H1 (cell line): Measurements from ENCODE around the gene OLIG2. TPM values are rescaled to one million over a fixed set of nuclear protein-coding genes. Genes with fewer than 3 reads are reported as not detected.

ENCODE experiments used
- CTCF ChIA-PET: fragments of 300-600 bp; sonication (Branson Sonifier 250); formaldehyde crosslinking; loops from one replicate; lab custom pipeline; 2021; ENCODE audit not compliant: partially characterized antibody; lab: Charles Lee
- POLR2A ChIA-PET: fragments of 300-600 bp; sonication (Branson Sonifier 250); formaldehyde crosslinking; loops from one replicate; lab custom pipeline; 2021; ENCODE audit warnings: inconsistent platforms; ENCODE audit not compliant: partially characterized antibody; lab: Charles Lee
- DNase-seq, 2 experiments: peaks; one replicate each; pipeline versions ENCODE4 v3.0.0 to v3.0.0-alpha.2; 2010 to 2022; ENCODE audit warnings: low spot score in 2 of 2, low read depth in 1 of 2, mixed read lengths in 1 of 2
- FAIRE-seq: peaks from 2 replicates; lab custom pipeline; 2011; peaks lifted over from hg19 to GRCh38; lab: Jason Lieb, UNC
- H2AFZ ChIP-seq: 2 replicates; pipeline ENCODE4 v1.8.1; 2012; ENCODE audit warnings: low read length, inconsistent platforms
- H2AK5ac ChIP-seq: 2 replicates; pipeline ENCODE4 v1.6.1; 2013; ENCODE audit warnings: low read depth, low read length
- H2BK120ac ChIP-seq: replicated peaks from 2 replicates; pipeline ENCODE3; 2013; ENCODE audit warnings: low read depth, low read length, inconsistent platforms
- H2BK12ac ChIP-seq: 2 replicates; pipeline ENCODE4 v1.6.1; 2013; ENCODE audit warnings: low read depth, low read length
- H2BK15ac ChIP-seq: 2 replicates; pipeline ENCODE4 v1.6.1; 2013; ENCODE audit warnings: low read length
- H2BK20ac ChIP-seq: 2 replicates; pipeline ENCODE4 v1.6.1; 2013; ENCODE audit warnings: low read length
- H2BK5ac ChIP-seq: 2 replicates; pipeline ENCODE4 v1.6.1; 2013; ENCODE audit warnings: low read depth, low read length
- H3K14ac ChIP-seq: 2 replicates; pipeline ENCODE4 v1.6.1; 2013; ENCODE audit warnings: inconsistent platforms; ENCODE audit not compliant: insufficient read length
- H3K18ac ChIP-seq: 2 replicates; pipeline ENCODE4 v1.6.1; 2013; ENCODE audit warnings: low read length; ENCODE audit errors: extremely low read depth
- H3K23ac ChIP-seq: 2 replicates; pipeline ENCODE4 v1.6.1; 2013; ENCODE audit warnings: inconsistent platforms; ENCODE audit not compliant: insufficient read length
- H3K23me2 ChIP-seq: 2 replicates; pipeline ENCODE4 v1.6.1; 2013; ENCODE audit warnings: low read depth, low read length
- H3K27ac ChIP-seq: 2 replicates; pipeline ENCODE4 v1.6.1; 2011; ENCODE audit warnings: low read depth, low read length, inconsistent platforms
- H3K27me3 ChIP-seq, 4 experiments: replicated peaks in 1 of 4; 1 replicate in 1 of 4; 2 replicates in 3 of 4; pipeline versions ENCODE4 v1.6.1 to v1.8.1; 2011 to 2013; ENCODE audit warnings: low read length in 3 of 4, mild to moderate bottlenecking in 3 of 4, inconsistent platforms in 2 of 4, mixed read lengths in 2 of 4, moderate library complexity in 1 of 4; ENCODE audit not compliant: control insufficient read depth in 3 of 4, insufficient read depth in 3 of 4; ENCODE audit errors: extremely low read depth in 1 of 4
- H3K36me3 ChIP-seq, 4 experiments: 2 replicates each; pipeline versions ENCODE4 v1.6.1 to v1.8.1; 2011 to 2013; ENCODE audit warnings: mild to moderate bottlenecking in 4 of 4, low read length in 3 of 4, moderate library complexity in 2 of 4, control low read depth in 1 of 4, inconsistent platforms in 1 of 4; ENCODE audit not compliant: insufficient read depth in 4 of 4, control insufficient read depth in 2 of 4
- H3K4ac ChIP-seq: replicated peaks from 2 replicates; pipeline ENCODE3; 2013; ENCODE audit warnings: low read length, low read depth, mixed read lengths, inconsistent platforms; ENCODE audit not compliant: insufficient read length
- H3K4me1 ChIP-seq, 4 experiments: replicated peaks in 1 of 4; 1 replicate in 1 of 4; 2 replicates in 3 of 4; pipeline versions ENCODE4 v1.6.1 to v1.8.1; 2011 to 2013; ENCODE audit warnings: low read length in 3 of 4, inconsistent platforms in 2 of 4, mixed read lengths in 1 of 4; ENCODE audit not compliant: insufficient read depth in 4 of 4, control insufficient read depth in 3 of 4
- H3K4me2 ChIP-seq, 2 experiments: 2 replicates each; pipeline versions ENCODE4 v1.6.1 to v1.8.1; 2011 to 2013; ENCODE audit warnings: low read depth in 2 of 2, low read length in 2 of 2, control low read depth in 1 of 2, inconsistent platforms in 1 of 2, mild to moderate bottlenecking in 1 of 2; ENCODE audit not compliant: insufficient read depth in 1 of 2
- H3K4me3 ChIP-seq, 4 experiments: fragments of 200-600, 300-600 bp in 1 of 4; sonication (generic), shearing (Covaris generic), sonication (Bioruptor Twin) in 1 of 4; 2 replicates each; pipeline versions ENCODE4 v1.5.1 to v1.8.1; 2011 to 2016; ENCODE audit warnings: low read length in 4 of 4, low read depth in 3 of 4, control low read depth in 2 of 4, inconsistent platforms in 2 of 4, mild to moderate bottlenecking in 2 of 4, mixed read lengths in 1 of 4, moderate library complexity in 1 of 4; ENCODE audit not compliant: insufficient read depth in 2 of 4; ENCODE audit errors: extremely low read depth in 1 of 4
- H3K56ac ChIP-seq: replicated peaks from 2 replicates; pipeline ENCODE3; 2013; ENCODE audit warnings: low read depth, mild to moderate bottlenecking, mixed read lengths, low read length, inconsistent platforms; ENCODE audit not compliant: insufficient read length
- H3K79me1 ChIP-seq: 2 replicates; pipeline ENCODE4 v1.6.1; 2013; ENCODE audit warnings: low read depth, low read length, control low read depth
- H3K79me2 ChIP-seq, 2 experiments: 2 replicates each; pipeline versions ENCODE4 v1.6.1 to v1.8.1; 2012 to 2013; ENCODE audit warnings: low read length in 2 of 2, mild to moderate bottlenecking in 2 of 2, inconsistent platforms in 1 of 2; ENCODE audit not compliant: insufficient read depth in 2 of 2, control insufficient read depth in 1 of 2
- H3K9ac ChIP-seq, 4 experiments: replicated peaks in 1 of 4; 1 replicate in 1 of 4; 2 replicates in 3 of 4; pipeline versions ENCODE4 v1.6.1 to v1.8.1; 2011 to 2013; ENCODE audit warnings: low read depth in 3 of 4, low read length in 3 of 4, control low read depth in 2 of 4, mild to moderate bottlenecking in 2 of 4, moderate library complexity in 2 of 4, inconsistent platforms in 1 of 4; ENCODE audit errors: extremely low read depth in 1 of 4
- H3K9me3 ChIP-seq, 2 experiments: 2 replicates each; pipeline versions ENCODE4 v1.6.1 to v1.8.1; 2012 to 2013; ENCODE audit warnings: mild to moderate bottlenecking in 2 of 2, moderate library complexity in 2 of 2, control low read depth in 1 of 2, inconsistent platforms in 1 of 2, low read depth in 1 of 2, low read length in 1 of 2, mixed read lengths in 1 of 2; ENCODE audit not compliant: insufficient read depth in 2 of 2
- H4K20me1 ChIP-seq, 2 experiments: replicated peaks in 1 of 2; 2 replicates each; pipeline versions ENCODE3 to v1.8.1; 2011 to 2013; ENCODE audit warnings: inconsistent platforms in 2 of 2, low read length in 2 of 2, mild to moderate bottlenecking in 1 of 2; ENCODE audit not compliant: insufficient read depth in 2 of 2, control insufficient read depth in 1 of 2
- H4K5ac ChIP-seq: 2 replicates; pipeline ENCODE4 v1.6.1; 2013; ENCODE audit warnings: low read length, low read depth, mixed read lengths, inconsistent platforms; ENCODE audit not compliant: insufficient read length
- H4K8ac ChIP-seq: 2 replicates; pipeline ENCODE4 v1.8.0; 2013; ENCODE audit warnings: mild to moderate bottlenecking, moderate library complexity, low read length, inconsistent platforms; ENCODE audit not compliant: insufficient read depth; ENCODE audit errors: extremely low read depth
- H4K91ac ChIP-seq: replicated peaks from 2 replicates; pipeline ENCODE3; 2013; ENCODE audit warnings: low read length, mixed read lengths, inconsistent platforms; ENCODE audit not compliant: insufficient read length
- CHD1 ChIP-seq: IDR thresholded peaks from 2 replicates; pipeline ENCODE4 v1.6.1; 2012; ENCODE audit warnings: low read depth, low read length, improper control_type of control experiment
- CREB1 ChIP-seq: IDR thresholded peaks from 2 replicates; pipeline ENCODE4 v1.6.1; 2012; ENCODE audit warnings: inconsistent platforms
- POLR2AphosphoS5 ChIP-seq: IDR thresholded peaks from 2 replicates; pipeline ENCODE4 v1.6.1; 2011; ENCODE audit warnings: low read depth, low read length
- RXRA ChIP-seq: IDR thresholded peaks from 2 replicates; pipeline ENCODE4 v1.6.1; 2011; ENCODE audit warnings: low read depth, mild to moderate bottlenecking, low read length, moderate library complexity; ENCODE audit not compliant: insufficient read depth
- WGBS, 2 experiments: shearing (Covaris generic) in 1 of 2; methylation state at CpG; one replicate each; pipeline versions ENCODE4 v1.1.6 to v1.1.7; 2013 to 2015; ENCODE audit warnings: low lambda C conversion rate in 2 of 2, mixed read lengths in 2 of 2, inconsistent platforms in 1 of 2, low coverage in 1 of 2, missing lambda C conversion rate in 1 of 2; ENCODE audit not compliant: insufficient replicate concordance in 2 of 2, insufficient coverage in 1 of 2, insufficient read length in 1 of 2; ENCODE audit errors: extremely low coverage in 1 of 2, missing lambda C conversion rate in 1 of 2; 5-methylcytosine and 5-hydroxymethylcytosine counted together
- polyA plus RNA-seq, 7 experiments: library from polyadenylated mRNA; depleted of rRNA in 3 of 7; stranded (reverse) in 5 of 7; unstranded in 2 of 7; fragments of >200 nt in 5 of 7; fragments of 200-250 nt in 2 of 7; gene quantifications; 1 replicate in 5 of 7; 2 replicates in 1 of 7; 4 replicates in 1 of 7; pipeline versions ENCODE4 v1.2.1 to v1.2.3, GENCODE V29; 2011 to 2013; ENCODE audit warnings: missing spikeins in 2 of 7, mixed read lengths in 2 of 7
- total RNA-seq: library from RNA; stranded (reverse); fragmentation: NEBNext Ultra II Directional; extraction: Animal tissue kit (Norgen Biotek cat#: 25700); gene quantifications from 2 replicates; pipeline ENCODE4 v1.2.1, GENCODE V29; 2021

Gene OLIG2
- total and polyA plus RNA-seq, 2 of the 8 experiments (the other 6 are each of a cell fraction or from before 2014, with no cell fraction given) = 0.79 TPM; not detected in 1

DNA sequence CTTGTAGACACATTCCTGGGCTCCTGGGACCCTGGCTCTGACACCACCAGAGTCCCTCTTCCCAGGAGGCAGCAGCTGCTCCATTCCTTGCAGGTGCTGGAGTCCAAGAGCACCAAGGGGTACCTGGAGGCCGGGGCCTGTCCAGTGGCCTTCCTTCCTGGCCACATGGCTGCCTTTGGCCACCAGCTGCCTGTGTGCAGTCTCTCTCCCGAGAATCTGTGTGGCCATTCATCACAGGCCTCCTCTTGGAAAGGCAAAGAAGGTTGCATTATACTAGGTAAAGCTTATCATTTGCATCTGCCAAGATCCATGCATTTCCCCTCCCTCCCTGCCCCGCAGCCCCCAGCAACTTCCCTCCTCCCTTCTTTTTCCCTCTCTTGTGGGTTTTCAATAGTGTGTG, 48.9 kb upstream of the OLIG2 start:
- Histone ChIP-seq H3K4me2 (no peak overlapping the region), H4K8ac (no peak overlapping the region), H3K56ac (no peak overlapping the region), H3K4me3 (no peak overlapping the region), H2BK120ac (no peak overlapping the region), H3K4ac (no peak overlapping the region), H3K23ac (no peak overlapping the region), H4K20me1 (peaks cover 0 to 2% of the 10 kb centered on the region in 2 experiments), H4K91ac (no peak overlapping the region), H3K23me2 (peaks cover 3% of the 10 kb centered on the region; the same call in 1 of the 2 replicates), H3K4me1 (peaks cover 0 to 11% (median 2%) of the 10 kb centered on the region in 4 experiments; a peak in 4 of 7 replicates), H2BK5ac (no peak overlapping the region), H3K9ac (no peak overlapping the region), H3K18ac (no peak overlapping the region), H3K14ac (no peak overlapping the region), H3K9me3 (no peaks in the 10 kb centered on the region), H4K5ac (no peak overlapping the region), H2BK12ac (no peak overlapping the region), H2AFZ (peak overlapping the region; percentile 51; the same call in 1 of the 2 replicates), H3K36me3 (no peaks in the 10 kb centered on the region), H3K79me1 (no peaks in the 10 kb centered on the region), H2BK20ac (no peak overlapping the region)
- CTCF ChIA-PET = interaction anchor here (0.8 to 1.9 kb wide), 5 partner anchors 14 to 156 kb away, joined by 3 to 10 read pairs (median 3); no protein-coding TSS in a partner anchor
- no peak for DNase-seq
- 67% methylated on average over 1 of the region's 3 CpGs; no CpG with 5 or more reads in 1 of the 2 experiments for WGBS, 2 experiments
- no peak for TF ChIP-seq CREB1
- TF ChIP-seq POLR2AphosphoS5 = no peak
- TF ChIP-seq CHD1 = no peak
- TF ChIP-seq RXRA = no peak
- TF ChIP-seq, all 59 proteins: peak for 0
- H2BK15ac ChIP-seq = no peak overlapping the region
- no peak overlapping the region for H3K27ac ChIP-seq
- no peaks in the 10 kb centered on the region for H3K79me2 ChIP-seq
- POLR2A ChIA-PET = interaction anchor here (0.7 to 0.8 kb wide), 2 partner anchors 9 to 12 kb away, joined by 3 read pairs; no protein-coding TSS in a partner anchor
- no peak for FAIRE-seq
- no peak overlapping the region for H2AK5ac ChIP-seq
- H3K27me3 ChIP-seq = no peaks in the 10 kb centered on the region
